BJ (cell line): ENCODE data around the gene OR2W3. TPM values are rescaled to one million over a fixed set of nuclear protein-coding genes. Genes with fewer than 3 reads are reported as not detected.

Source experiments
- CTCF ChIA-PET: fragments of 350-600 bp; formaldehyde crosslinking; extraction: SDS; loops from one replicate; lab custom pipeline; 2021; ENCODE audit warnings: antibody characterized with exemption, inconsistent platforms; lab: Yijun Ruan, JAX
- POLR2A ChIA-PET: fragments of 300-600 bp; sonication (Branson Sonifier 250); formaldehyde crosslinking; extraction: SDS; loops from one replicate; lab custom pipeline; 2021; ENCODE audit warnings: antibody characterized with exemption; lab: Charles Lee
- DNase-seq: peaks from one replicate; pipeline ENCODE4 v3.0.0-alpha.2; 2011; ENCODE audit warnings: low read depth
- H3K27me3 ChIP-seq: 2 replicates; pipeline ENCODE4 v1.6.0; 2011; ENCODE audit warnings: low read length; ENCODE audit not compliant: control insufficient read depth, insufficient read depth
- H3K36me3 ChIP-seq: 2 replicates; pipeline ENCODE4 v1.5.1; 2011; ENCODE audit warnings: low read length; ENCODE audit not compliant: control insufficient read depth, insufficient read depth
- H3K4me3 ChIP-seq: 2 replicates; pipeline ENCODE4 v1.5.1; 2011; ENCODE audit warnings: low read depth, mild to moderate bottlenecking, control low read depth, low read length
- polyA plus RNA-seq: library from polyadenylated mRNA; depleted of rRNA; stranded (reverse); fragments of >200 nt; gene quantifications from 2 replicates; pipeline ENCODE4 v1.2.3, GENCODE V29; 2011
- TF ChIP-seq, protein P1 (sequence below): IDR thresholded peaks from 2 replicates; pipeline ENCODE4 v1.5.1; 2011; ENCODE audit warnings: low read depth, mild to moderate bottlenecking, control low read depth, inconsistent platforms, low read length, moderate library complexity; ENCODE audit not compliant: insufficient read depth

OR2W3 gene
- polyA plus RNA-seq, 1 experiment: not detected

GRCh38 chr1:247914941-247915662 lies 19.7 kb downstream of the OR2W3 start:
- H3K4me3 ChIP-seq: no peak overlapping the region
- POLR2A ChIA-PET: no interaction called here
- CTCF ChIA-PET: interaction anchor here (1.1 kb wide), 1 partner anchor 9 kb away, joined by 3 read pairs; the partner anchor contains the start of gene OR2AJ1
- no peaks in the 10 kb centered on the region for H3K36me3 ChIP-seq
- H3K27me3 ChIP-seq: no peaks in the 10 kb centered on the region
- TF ChIP-seq, protein P1, sequence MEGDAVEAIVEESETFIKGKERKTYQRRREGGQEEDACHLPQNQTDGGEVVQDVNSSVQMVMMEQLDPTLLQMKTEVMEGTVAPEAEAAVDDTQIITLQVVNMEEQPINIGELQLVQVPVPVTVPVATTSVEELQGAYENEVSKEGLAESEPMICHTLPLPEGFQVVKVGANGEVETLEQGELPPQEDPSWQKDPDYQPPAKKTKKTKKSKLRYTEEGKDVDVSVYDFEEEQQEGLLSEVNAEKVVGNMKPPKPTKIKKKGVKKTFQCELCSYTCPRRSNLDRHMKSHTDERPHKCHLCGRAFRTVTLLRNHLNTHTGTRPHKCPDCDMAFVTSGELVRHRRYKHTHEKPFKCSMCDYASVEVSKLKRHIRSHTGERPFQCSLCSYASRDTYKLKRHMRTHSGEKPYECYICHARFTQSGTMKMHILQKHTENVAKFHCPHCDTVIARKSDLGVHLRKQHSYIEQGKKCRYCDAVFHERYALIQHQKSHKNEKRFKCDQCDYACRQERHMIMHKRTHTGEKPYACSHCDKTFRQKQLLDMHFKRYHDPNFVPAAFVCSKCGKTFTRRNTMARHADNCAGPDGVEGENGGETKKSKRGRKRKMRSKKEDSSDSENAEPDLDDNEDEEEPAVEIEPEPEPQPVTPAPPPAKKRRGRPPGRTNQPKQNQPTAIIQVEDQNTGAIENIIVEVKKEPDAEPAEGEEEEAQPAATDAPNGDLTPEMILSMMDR: no peak
- no peak for DNase-seq

GRCh38 chr1:247919952-247920351 lies 24.6 kb downstream of the OR2W3 start, which contains the start of gene OR2T8:
TSS of gene OR2T8 (plus strand) at chr1:247920252. CDS start at chr1:247921018, 766 bp downstream.
- H3K36me3 ChIP-seq: no peaks in the 10 kb centered on the region
- DNase-seq: no peak
- POLR2A ChIA-PET: no interaction called here
- H3K27me3 ChIP-seq: no peaks in the 10 kb centered on the region
- CTCF ChIA-PET: no interaction called here
- TF ChIP-seq, protein P1: no peak
- H3K4me3 ChIP-seq: no peak within 1 kb of the TSS

- CTCF ChIA-PET: interaction anchor here (1.1 kb wide), 1 partner anchor 8 kb away, joined by 3 read pairs; no protein-coding TSS in a partner anchor
- TF ChIP-seq, protein P1: no peak
- Histone ChIP-seq H3K27me3 (no peaks in the 10 kb centered on the region), H3K36me3 (no peaks in the 10 kb centered on the region), H3K4me3 (no peak overlapping the region)
- POLR2A ChIA-PET: no interaction called here
- no peak for DNase-seq
Observed at GRCh38 chr1:247923941-247924340, 28.6 kb downstream of the OR2W3 start.

- ChIA-PET CTCF (interaction anchor here (1.1 kb wide), 1 partner anchor 9 kb away, joined by 3 read pairs; no protein-coding TSS in a partner anchor), POLR2A (no interaction called here)
- no peak within 1 kb of the TSS for H3K4me3 ChIP-seq
- no peaks in the 10 kb centered on the region for H3K36me3 ChIP-seq
- no peaks in the 10 kb centered on the region for H3K27me3 ChIP-seq
- DNase-seq: no peak
- TF ChIP-seq, protein P1: no peak
Observed at GRCh38 chr1:247924868-247925267, 29.5 kb downstream of the OR2W3 start, which contains the start of gene OR2AJ1. TSS of gene OR2AJ1 (plus strand) at chr1:247924889. CDS start at chr1:247933769, 8,880 bp downstream.

GRCh38 chr1:247933989-247934388 lies 38.6 kb downstream of the OR2W3 start:
- no peak for DNase-seq
- Histone ChIP-seq H3K4me3 (no peak overlapping the region), H3K36me3 (no peaks in the 10 kb centered on the region), H3K27me3 (no peaks in the 10 kb centered on the region)
- TF ChIP-seq, protein P1: no peak
- ChIA-PET POLR2A (no interaction called here), CTCF (no interaction called here)
